GM19043 (cell line): ENCODE data around the gene SLC7A7.
"Not testable (repeated sequence)": the region's sequence is repeated elsewhere in the genome, so short reads cannot be mapped to it uniquely, and the experiment has no call there.

Source experiments
- ATAC-seq: cut with Tn5 transposase; IDR thresholded peaks from one replicate; pipeline ENCODE4 v1.9.1; 2021; ENCODE audit warnings: low read depth; ENCODE audit not compliant: unreplicated experiment

Gene SLC7A7

DNA sequence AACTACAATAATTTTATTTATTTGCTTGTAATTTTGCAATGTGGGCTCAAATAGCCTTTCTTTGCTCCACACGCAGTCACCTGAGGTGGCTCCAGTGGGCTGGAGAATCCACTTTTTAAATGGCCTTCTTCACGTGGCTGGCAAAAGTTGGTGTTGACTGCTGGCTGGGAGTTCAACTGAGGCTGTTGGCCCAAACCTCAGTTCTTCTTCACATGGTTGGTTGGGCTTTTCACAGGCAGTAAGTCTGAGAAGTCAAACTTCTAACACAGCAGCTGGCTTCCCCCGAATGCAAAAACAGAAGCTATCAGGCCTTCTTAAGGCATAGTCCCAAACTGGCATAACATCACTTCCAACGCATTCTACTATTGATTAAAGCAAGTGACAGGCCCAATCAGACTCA, 50.9 kb downstream of the SLC7A7 start:
- ATAC-seq: no peak

- no peak for ATAC-seq
Measured at GRCh38 chr14:22761734-22762133, 53.5 kb downstream of the SLC7A7 start.

DNA sequence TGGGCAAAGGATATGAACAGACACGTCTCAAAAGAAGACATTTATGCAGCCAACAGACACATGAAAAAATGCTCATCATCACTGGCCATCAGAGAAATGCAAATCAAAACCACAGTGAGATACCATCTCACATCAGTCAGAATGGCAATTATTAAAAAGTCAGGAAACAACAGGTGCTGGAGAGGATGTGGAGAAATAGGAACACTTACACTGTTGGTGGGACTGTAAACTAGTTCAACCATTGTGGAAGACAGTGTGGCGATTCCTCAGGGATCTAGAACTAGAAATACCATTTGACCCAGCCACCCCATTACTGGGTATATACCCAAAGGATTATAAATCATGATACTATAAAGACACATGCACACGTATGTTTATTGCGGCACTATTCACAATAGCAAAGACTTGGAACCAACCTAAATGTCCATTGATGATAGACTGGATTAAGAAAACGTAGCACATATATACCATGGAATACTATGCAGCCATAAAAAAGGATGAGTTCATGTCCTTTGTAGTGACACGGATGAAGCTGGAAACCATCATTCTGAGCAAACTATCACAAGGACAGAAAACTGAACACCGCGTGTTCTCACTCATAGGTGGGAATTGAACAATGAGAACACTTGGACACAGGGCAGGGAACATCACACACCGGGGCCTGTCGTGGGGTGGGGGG, 57.1 kb downstream of the SLC7A7 start:
- not testable (repeated sequence) for ATAC-seq

DNA sequence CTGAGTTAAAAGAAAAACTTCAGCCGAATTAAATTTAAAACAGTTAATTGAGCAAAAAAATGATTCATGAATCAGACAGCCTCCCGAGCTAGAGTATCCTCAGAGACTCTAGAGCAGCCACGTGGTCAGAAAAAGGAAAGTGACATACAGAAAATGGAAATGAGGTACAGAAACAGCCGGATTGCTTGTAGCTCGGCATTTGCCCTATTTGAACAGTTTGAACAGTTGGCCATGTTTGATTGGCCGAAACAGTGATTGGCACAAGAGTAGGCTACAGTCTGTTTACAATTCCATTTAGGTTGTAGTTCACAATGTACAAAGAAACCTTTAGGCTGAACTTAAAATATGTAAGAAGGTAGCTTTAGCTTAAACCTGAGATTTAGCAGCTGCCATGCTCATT, 61.6 kb downstream of the SLC7A7 start:
- ATAC-seq: no peak

DNA sequence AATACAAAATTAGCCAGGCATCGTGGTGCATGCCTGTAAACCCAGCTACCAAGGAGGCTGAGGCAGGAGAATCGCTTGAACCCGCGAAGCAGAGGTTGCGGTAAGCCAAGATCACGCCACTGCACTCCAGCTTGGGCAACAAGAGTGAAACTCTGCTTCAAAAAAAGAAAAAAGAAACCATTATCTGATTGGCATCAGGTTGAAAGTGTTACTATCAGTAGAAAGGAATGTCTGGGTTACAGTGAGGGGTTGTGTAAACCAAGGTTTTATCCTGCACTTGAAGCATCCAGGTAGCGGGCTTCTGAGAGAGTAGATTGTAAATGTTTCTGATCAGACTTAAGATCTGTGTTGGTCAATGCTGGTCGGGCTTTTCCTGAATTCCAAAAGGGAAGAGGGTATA, 62.8 kb downstream of the SLC7A7 start:
- ATAC-seq: no peak

- ATAC-seq: no peak
Measured at GRCh38 chr14:22748631-22749068, 66.6 kb downstream of the SLC7A7 start.

- no peak for ATAC-seq
Measured at GRCh38 chr14:22748206-22748605, 67.0 kb downstream of the SLC7A7 start.

- ATAC-seq: no peak
Measured at GRCh38 chr14:22747769-22748168, 67.5 kb downstream of the SLC7A7 start.

DNA sequence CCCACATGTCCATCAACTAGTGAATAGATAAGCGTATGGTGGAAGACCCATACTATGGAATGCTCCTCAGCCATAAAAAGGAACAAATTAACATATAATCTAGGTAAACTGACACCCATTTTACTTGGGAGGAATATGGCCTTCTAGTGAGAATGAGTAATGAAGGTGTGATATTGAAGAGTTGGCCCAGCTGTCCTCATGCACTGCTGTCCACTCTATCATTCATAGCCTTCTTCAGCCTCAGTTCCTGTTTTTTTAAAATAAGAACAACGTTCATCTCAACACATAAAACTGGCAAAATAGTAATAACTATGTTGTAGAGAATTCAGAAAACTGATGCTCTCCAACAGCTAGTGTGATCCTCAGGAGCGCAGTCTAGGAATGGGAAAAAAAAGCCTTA, 75.2 kb downstream of the SLC7A7 start:
- no peak for ATAC-seq

- no peak for ATAC-seq
Measured at GRCh38 chr14:22739423-22739822, 75.8 kb downstream of the SLC7A7 start.

GRCh38 chr14:22737052-22737451, 78.2 kb downstream of the SLC7A7 start:
- no peak for ATAC-seq

DNA sequence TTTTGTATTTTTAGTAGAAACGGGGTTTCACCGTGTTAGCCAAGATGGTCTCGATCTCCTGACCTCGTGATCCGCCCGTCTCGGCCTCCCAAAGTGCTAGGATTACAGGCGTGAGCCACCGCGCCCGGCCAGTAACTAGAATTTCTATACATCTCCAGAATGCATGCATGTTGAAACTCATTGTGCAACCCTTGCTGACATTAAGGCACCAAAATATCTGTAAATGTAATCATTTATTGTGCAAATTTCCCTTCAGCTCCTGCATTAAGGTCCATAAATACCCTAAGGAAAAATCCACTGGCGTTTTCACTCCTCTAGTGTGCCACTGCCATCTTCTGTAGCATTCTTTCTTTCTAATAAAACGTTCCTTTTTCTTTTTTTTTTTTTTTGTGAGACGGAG, 78.9 kb downstream of the SLC7A7 start:
- not testable (repeated sequence) for ATAC-seq

DNA sequence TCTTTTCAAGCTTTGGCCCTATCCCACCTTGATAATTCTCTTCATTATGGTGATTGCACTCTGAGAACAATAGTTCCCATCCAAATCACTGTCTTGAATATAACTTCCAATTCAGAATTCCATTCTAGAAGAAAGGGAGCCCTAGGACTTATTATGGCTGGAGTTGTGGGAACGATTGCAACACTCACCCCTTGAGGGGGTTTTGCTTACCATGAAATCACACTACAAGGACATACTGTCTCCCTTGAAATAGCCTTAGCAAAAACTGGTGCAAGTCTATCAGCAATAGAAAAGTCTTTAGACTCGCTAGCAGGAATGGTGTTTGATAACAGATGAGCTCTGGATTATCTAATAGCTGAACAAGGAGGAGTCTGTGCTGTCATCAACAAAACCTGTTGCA, 80.1 kb downstream of the SLC7A7 start:
- ATAC-seq: no peak

- no peak for ATAC-seq
Measured at GRCh38 chr14:22733829-22734228, 81.4 kb downstream of the SLC7A7 start.

DNA sequence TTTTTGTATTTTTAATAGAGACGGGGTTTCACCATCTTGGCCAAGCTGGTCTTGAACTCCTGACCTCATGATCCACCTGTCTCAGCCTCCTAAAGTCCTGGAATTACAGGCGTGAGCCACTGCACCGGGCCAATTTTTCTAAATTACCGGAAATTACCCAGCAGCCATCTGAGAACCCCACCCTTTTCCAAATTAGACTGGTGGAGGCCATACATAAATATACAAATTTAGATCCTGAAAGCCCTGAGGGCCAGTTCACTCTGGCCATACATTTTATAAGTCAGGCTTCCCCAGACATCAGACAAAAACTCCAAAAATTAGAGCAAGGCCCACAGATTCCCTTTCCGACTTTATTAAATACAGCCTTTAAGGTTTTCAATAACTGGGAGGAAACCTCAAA, 83.2 kb downstream of the SLC7A7 start:
- not testable (repeated sequence) for ATAC-seq

GRCh38 chr14:22726012-22726411, 89.2 kb downstream of the SLC7A7 start:
- no peak for ATAC-seq

- ATAC-seq: not testable (repeated sequence)
Measured at GRCh38 chr14:22725374-22725773, 89.9 kb downstream of the SLC7A7 start.

GRCh38 chr14:22724847-22725246, 90.4 kb downstream of the SLC7A7 start:
- not testable (repeated sequence) for ATAC-seq

DNA sequence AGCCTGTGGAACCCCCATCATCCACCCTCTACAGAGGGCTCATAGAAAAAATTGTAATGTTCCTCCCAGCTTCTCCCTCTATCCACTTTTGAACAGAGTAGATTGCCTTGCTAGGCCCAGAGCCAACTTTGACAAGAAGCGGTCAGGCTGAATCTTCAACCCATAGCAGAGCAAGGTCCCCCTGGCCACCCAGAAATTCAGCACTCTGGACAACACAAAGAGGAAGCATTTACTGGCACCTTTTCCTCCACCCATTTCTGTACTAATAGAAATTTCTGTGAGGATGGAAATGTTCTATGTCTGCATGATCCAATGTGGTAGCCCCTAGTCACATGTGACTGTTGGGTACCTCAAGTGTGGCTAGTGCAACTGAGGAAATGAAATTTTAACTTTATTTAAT, 91.4 kb downstream of the SLC7A7 start:
- no peak for ATAC-seq
